OCI-LY7 (cell line): ENCODE data around the gene EPS15.

Experiments used
- EZH2phosphoT487 ChIP-seq: fragments of 200-600 bp; sonication (generic); IDR thresholded peaks from 2 replicates; pipeline ENCODE4 v1.6.1; 2018; ENCODE audit warnings: low read depth, borderline replicate concordance, mild to moderate bottlenecking, mixed run types, antibody characterized with exemption, low read length, moderate library complexity, mixed read lengths
- TF ChIP-seq, protein P1 (sequence below): fragments of 200-600 bp; sonication (generic); conservative IDR thresholded peaks from 2 replicates; pipeline ENCODE4 v1.5.1; 2014; ENCODE audit warnings: mild to moderate bottlenecking, antibody characterized with exemption, low read length, moderate library complexity, mixed read lengths

DNA sequence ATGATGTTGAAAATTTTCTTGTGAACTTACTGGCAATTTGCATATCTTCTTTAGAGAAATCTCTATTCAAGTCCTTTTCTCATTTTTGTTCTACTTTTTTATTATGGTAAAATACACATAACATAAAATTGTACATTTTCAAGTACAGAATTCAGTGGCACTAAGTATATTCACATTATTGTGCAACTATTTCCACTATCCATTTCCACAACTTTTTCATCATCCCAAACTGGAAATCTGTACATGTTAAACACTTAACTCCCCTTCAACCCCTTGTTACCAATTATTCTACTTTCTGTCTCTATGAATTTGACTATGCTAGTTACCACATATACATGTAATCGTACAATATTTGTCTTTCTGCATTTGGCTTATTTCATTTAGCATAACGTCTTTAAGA is 19.4 kb downstream of the EPS15 start:
- TF ChIP-seq, protein P1, sequence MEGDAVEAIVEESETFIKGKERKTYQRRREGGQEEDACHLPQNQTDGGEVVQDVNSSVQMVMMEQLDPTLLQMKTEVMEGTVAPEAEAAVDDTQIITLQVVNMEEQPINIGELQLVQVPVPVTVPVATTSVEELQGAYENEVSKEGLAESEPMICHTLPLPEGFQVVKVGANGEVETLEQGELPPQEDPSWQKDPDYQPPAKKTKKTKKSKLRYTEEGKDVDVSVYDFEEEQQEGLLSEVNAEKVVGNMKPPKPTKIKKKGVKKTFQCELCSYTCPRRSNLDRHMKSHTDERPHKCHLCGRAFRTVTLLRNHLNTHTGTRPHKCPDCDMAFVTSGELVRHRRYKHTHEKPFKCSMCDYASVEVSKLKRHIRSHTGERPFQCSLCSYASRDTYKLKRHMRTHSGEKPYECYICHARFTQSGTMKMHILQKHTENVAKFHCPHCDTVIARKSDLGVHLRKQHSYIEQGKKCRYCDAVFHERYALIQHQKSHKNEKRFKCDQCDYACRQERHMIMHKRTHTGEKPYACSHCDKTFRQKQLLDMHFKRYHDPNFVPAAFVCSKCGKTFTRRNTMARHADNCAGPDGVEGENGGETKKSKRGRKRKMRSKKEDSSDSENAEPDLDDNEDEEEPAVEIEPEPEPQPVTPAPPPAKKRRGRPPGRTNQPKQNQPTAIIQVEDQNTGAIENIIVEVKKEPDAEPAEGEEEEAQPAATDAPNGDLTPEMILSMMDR, result no peak
- TF ChIP-seq EZH2phosphoT487, result no peak
